Omental fat pad (tissue), 4 donors: ENCODE data around the gene OSER1. TPM values are rescaled to one million over a fixed set of nuclear protein-coding genes. Genes with fewer than 3 reads are reported as not detected.
A peak's percentile ranks its signal among the peaks of the same experiment; 100 is the strongest.

Experiments
- ATAC-seq: fragments of 150-250 bp; one replicate; pipeline ENCODE4 v1.9.1; 2016; ENCODE audit warnings: mild to moderate bottlenecking, moderate library complexity; ENCODE audit not compliant: low FRiP score
- DNase-seq: peaks from one replicate; pipeline ENCODE4 v3.0.0-alpha.2; 2019; ENCODE audit warnings: low spot score
- CTCF ChIP-seq, 3 donors: fragments of 450-650 bp; IDR thresholded peaks; one replicate each; pipeline ENCODE4 v1.5.1; 2016 to 2017; ENCODE audit warnings: antibody characterized with exemption in 3 of 3, mild to moderate bottlenecking in 3 of 3, moderate library complexity in 2 of 3
- total RNA-seq, 4 donors: library from RNA; depleted of rRNA; stranded (reverse); fragments of >200 nt; gene quantifications; one replicate each; pipeline ENCODE4 v1.1.0, GENCODE V29; 2016

OSER1 gene
- total RNA-seq, 4 donors from 2014 or later: 42.8 to 65.0 (median 49.7) TPM

GRCh38 chr20:44157061-44157460 is 53.5 kb downstream of the OSER1 start:
- TF ChIP-seq CTCF (IDR thresholded peaks at IDR 0.05): no peak
- no peak for ATAC-seq
- DNase-seq: no peak

DNA sequence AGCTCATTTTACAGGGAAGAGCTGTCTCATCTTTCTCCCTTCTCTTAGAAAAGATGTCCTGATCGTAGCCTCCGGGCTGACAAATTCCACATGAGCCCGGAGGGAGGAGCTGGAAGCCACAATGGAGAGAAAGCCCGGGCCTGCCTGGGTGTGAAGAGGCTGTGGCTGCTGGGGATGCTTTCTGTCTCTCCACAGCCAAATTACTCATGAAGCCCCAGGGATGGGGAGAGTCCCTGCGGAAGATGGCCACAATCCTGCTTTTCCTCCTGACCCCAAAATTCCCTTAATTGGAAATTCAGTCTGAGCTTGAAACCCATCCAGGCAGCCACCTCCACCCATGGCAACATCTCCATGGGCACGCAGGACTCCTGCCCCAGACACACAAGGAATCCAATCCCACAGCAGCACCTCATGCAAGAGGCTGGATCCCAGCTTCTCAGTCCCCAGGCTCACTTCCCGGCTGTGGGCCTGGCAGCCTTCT is 56.0 kb downstream of the OSER1 start:
- ATAC-seq (no peak), DNase-seq (no peak)
- TF ChIP-seq CTCF (IDR thresholded peaks at IDR 0.05): no peak

DNA sequence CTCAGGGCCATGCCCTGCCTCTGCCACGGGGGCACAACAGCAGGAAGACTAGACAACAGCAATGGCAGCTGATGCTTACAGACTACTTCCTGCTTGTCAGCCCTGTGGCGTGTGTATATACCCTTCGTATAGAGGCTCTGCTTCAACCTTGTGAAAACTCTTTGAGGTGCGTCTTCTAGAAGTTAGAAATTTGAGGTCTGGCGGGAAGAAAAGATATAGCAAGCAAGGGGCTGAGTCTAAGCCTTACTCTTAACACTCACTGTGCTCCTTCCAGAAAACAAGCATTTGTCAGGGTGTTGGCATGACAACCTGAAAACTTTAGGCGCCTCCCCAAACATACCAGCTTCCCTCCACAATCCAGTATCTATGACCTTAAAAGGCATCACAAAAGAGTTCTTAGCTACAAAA is 56.9 kb downstream of the OSER1 start:
- no peak for TF ChIP-seq CTCF (IDR thresholded peaks at IDR 0.05)
- DNase-seq: no peak

DNA sequence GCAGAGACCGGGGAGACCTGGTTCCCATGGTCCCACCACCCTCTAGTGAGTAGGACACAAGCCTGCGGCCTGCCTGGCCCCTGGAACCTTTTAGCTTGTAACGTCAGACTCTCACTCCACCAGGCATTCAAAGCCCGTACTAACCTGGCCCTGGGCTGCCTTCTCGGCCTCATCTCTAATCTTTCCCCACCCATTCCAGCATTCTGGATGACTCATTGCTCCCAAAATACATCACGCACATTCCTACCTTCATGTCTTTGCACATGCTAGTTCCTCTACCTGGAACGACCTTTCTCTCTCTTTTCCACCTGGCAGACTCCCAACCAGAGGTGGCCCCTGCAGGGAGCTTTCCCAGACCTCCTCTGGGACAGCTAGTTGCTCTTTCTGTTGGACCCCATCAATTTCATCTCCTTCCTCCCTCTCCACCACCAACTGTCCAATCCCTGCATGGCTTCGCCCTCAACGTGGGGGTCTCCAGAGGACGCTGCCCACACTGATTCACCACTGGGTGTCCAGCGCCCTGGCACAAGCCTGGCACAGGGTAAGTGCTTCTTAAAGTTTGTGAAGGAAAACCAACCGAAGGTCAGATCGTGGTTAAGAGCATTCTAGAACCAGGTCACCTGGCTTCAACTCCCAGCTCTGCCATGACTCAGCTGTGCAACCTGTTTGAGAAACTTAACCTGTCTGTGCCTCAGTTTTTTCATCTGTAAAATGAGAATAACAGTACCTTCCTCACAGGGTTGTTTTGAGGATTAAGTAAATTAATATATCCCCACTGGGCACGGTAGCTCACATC is 58.8 kb downstream of the OSER1 start:
- DNase-seq: no peak
- no peak for TF ChIP-seq CTCF (IDR thresholded peaks at IDR 0.05)
- ATAC-seq: peak; percentile 88

More for the DNA sequence above, 56.9 kb downstream of the OSER1 start:
- ATAC-seq: peak; percentile 91

DNA sequence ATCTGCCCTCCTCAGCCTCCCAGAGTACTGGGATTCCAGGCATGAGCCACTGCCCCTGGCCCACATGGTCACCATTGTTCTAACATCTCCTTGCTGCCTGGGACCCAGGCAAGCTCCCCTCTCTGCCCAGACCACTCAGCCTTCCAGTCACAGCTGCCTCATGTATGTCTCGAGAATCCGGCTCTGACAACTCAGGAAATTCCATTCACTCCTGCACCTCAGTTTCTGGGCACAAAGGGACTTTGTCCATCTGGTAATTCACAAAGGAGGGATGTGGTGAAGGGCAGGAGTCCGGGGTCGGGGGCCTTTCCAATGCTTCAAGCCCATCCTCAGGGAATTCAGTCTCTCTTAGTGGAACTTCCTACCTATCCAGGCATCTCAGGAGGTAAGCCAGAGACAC is 64.3 kb downstream of the OSER1 start:
- no peak for DNase-seq
- no peak for ATAC-seq
- TF ChIP-seq CTCF (IDR thresholded peaks at IDR 0.05): no peak

Other genes starting within 250 kb of the OSER1 start
- 1 to 10 TPM; 2.6 to 7.9 (median 7.1) TPM for gene JPH2, start 23.6 kb downstream of the OSER1 start, total RNA-seq
- gene GDAP1L1, start 36.5 kb upstream of the OSER1 start, total RNA-seq: not detected
- gene FITM2, start 100.4 kb upstream of the OSER1 start, total RNA-seq: 10 to 100 TPM; 13.0 to 21.4 (median 19.8) TPM
- not detected for gene R3HDML, start 126.3 kb upstream of the OSER1 start, total RNA-seq
- gene HNF4A, start 144.9 kb upstream of the OSER1 start, total RNA-seq: not detected